BE2C (cell line): ENCODE results near the gene DNM1L.

Experiments
- DNase-seq: peaks from one replicate; pipeline ENCODE4 v3.0.0-alpha.2; 2020
- H3K27me3 ChIP-seq: fragments of 250-450 bp; sonication (Bioruptor Pico); 2 replicates; pipeline ENCODE4 v1.5.1; 2020; ENCODE audit warnings: mild to moderate bottlenecking
- H3K36me3 ChIP-seq: fragments of 250-450 bp; sonication (Bioruptor Pico); 2 replicates; pipeline ENCODE4 v1.5.1; 2020; ENCODE audit warnings: mild to moderate bottlenecking
- H3K4me1 ChIP-seq: fragments of 250-450 bp; sonication (Bioruptor Pico); 2 replicates; pipeline ENCODE4 v1.5.1; 2020
- H3K4me3 ChIP-seq: 2 replicates; pipeline ENCODE4 v1.5.1; 2011; ENCODE audit warnings: low read depth, low read length
- H3K9me3 ChIP-seq: fragments of 250-450 bp; sonication (Bioruptor Pico); 2 replicates; pipeline ENCODE4 v1.5.1; 2020
- TF ChIP-seq, protein P1 (sequence below): IDR thresholded peaks from 2 replicates; pipeline ENCODE4 v1.5.1; 2012; ENCODE audit warnings: mild to moderate bottlenecking, low read depth, low read length

The DNM1L gene

DNA sequence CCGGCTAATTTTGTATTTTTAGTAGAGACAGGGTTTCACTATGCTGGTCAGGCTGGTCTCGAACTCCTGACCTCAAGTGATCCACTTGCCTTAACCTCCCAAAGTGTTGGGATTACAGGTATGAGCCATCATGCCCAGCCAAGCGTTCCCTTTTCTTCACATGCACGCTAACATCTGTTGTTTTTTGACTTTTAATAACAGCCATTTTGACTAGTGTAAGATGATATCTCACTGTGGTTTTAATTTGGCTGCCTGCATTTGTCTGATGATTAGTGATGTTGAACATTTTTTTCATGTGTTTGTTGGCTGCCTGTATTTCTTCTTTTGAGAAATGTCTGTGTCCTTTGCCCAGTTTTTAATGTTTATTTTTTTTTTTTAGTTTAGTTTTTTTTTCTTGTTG, 86.8 kb downstream of the DNM1L start:
- DNase-seq = no peak
- TF ChIP-seq, protein P1, sequence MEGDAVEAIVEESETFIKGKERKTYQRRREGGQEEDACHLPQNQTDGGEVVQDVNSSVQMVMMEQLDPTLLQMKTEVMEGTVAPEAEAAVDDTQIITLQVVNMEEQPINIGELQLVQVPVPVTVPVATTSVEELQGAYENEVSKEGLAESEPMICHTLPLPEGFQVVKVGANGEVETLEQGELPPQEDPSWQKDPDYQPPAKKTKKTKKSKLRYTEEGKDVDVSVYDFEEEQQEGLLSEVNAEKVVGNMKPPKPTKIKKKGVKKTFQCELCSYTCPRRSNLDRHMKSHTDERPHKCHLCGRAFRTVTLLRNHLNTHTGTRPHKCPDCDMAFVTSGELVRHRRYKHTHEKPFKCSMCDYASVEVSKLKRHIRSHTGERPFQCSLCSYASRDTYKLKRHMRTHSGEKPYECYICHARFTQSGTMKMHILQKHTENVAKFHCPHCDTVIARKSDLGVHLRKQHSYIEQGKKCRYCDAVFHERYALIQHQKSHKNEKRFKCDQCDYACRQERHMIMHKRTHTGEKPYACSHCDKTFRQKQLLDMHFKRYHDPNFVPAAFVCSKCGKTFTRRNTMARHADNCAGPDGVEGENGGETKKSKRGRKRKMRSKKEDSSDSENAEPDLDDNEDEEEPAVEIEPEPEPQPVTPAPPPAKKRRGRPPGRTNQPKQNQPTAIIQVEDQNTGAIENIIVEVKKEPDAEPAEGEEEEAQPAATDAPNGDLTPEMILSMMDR = no peak
- no peaks in the 10 kb centered on the region for H3K36me3 ChIP-seq

GRCh38 chr12:32768518-32768917, 89.4 kb downstream of the DNM1L start:
- TF ChIP-seq, protein P1 = no peak
- H3K36me3 ChIP-seq = no peaks in the 10 kb centered on the region
- H3K27me3 ChIP-seq = no peaks in the 10 kb centered on the region
- no peaks in the 10 kb centered on the region for H3K4me1 ChIP-seq
- H3K9me3 ChIP-seq = no peaks in the 10 kb centered on the region
- no peak for DNase-seq
- no peak overlapping the region for H3K4me3 ChIP-seq

More for the DNA sequence above, 86.8 kb downstream of the DNM1L start:
- H3K9me3 ChIP-seq = no peaks in the 10 kb centered on the region
- no peak overlapping the region for H3K4me3 ChIP-seq
- H3K27me3 ChIP-seq = no peaks in the 10 kb centered on the region
- H3K4me1 ChIP-seq = no peaks in the 10 kb centered on the region

- no peak for DNase-seq
- TF ChIP-seq, protein P1 = no peak
- H3K4me3 ChIP-seq = no peak overlapping the region
- H3K36me3 ChIP-seq = no peaks in the 10 kb centered on the region
- no peaks in the 10 kb centered on the region for H3K27me3 ChIP-seq
- H3K9me3 ChIP-seq = no peaks in the 10 kb centered on the region
- no peaks in the 10 kb centered on the region for H3K4me1 ChIP-seq
Observed at GRCh38 chr12:32770141-32770540, 91.0 kb downstream of the DNM1L start.

- Histone ChIP-seq H3K36me3 (no peaks in the 10 kb centered on the region), H3K4me1 (no peaks in the 10 kb centered on the region), H3K4me3 (no peak overlapping the region), H3K27me3 (no peaks in the 10 kb centered on the region), H3K9me3 (no peaks in the 10 kb centered on the region)
- TF ChIP-seq, protein P1 = no peak
- DNase-seq = no peak
Observed at GRCh38 chr12:32773691-32774090, 94.6 kb downstream of the DNM1L start.

DNA sequence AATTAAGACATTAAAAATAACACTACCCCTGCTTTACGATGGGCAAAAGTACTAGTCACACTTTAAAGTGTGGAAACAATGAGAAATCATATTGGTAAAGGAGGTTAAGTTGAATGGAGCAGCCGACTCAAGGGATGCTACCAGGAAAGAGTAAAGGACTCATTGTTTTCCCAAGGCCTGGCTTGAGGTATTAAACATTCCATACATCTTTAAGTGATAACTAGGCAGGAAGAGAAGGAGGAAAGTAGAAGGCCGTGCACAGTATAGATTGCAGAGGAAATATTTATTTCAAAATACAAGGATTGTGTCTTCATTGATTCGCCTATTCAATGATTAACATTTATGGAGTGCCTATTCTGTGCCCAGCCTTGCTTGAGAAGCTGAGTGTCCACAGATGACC, 97.2 kb downstream of the DNM1L start:
- Histone ChIP-seq H3K27me3 (no peaks in the 10 kb centered on the region), H3K36me3 (no peaks in the 10 kb centered on the region), H3K4me3 (no peak overlapping the region), H3K9me3 (no peaks in the 10 kb centered on the region), H3K4me1 (no peaks in the 10 kb centered on the region)
- TF ChIP-seq, protein P1 = no peak
- DNase-seq = no peak

DNA sequence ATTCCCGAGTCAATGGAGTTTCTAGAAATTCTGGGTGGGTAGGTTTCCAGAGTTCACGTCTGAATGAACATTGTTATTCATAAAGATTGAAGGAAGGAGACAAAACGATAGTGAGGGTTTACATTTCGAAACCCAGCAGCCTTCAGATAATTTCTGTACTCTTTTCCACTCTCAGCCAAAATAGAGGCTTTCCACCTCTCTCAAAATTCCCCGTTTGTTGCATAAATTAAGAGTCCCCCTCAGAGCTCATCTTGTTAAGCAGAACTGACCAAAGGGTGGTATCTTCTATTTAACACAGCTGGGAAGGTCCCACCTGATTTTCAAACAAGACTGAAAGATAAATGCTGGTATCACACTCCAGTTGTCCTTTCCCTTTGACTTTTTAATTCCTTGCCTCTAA, 98.1 kb downstream of the DNM1L start:
- DNase-seq = no peak
- TF ChIP-seq, protein P1 = no peak
- Histone ChIP-seq H3K9me3 (no peaks in the 10 kb centered on the region), H3K4me1 (no peaks in the 10 kb centered on the region), H3K27me3 (no peaks in the 10 kb centered on the region), H3K4me3 (no peak overlapping the region), H3K36me3 (no peaks in the 10 kb centered on the region)
